ENCODE measurements around the gene C4A. TPM values are rescaled to one million over a fixed set of nuclear protein-coding genes. Genes with fewer than 3 reads are reported as not detected.
A peak's percentile ranks its signal among the peaks of the same experiment; 100 is the strongest.
"Not testable (repeated sequence)": the region's sequence is repeated elsewhere in the genome, so short reads cannot be mapped to it uniquely, and the experiment has no call there.

Gene C4A
- total RNA-seq, 3 donors from 2014 or later, result 7.2 to 275 (median 230) TPM

DNA sequence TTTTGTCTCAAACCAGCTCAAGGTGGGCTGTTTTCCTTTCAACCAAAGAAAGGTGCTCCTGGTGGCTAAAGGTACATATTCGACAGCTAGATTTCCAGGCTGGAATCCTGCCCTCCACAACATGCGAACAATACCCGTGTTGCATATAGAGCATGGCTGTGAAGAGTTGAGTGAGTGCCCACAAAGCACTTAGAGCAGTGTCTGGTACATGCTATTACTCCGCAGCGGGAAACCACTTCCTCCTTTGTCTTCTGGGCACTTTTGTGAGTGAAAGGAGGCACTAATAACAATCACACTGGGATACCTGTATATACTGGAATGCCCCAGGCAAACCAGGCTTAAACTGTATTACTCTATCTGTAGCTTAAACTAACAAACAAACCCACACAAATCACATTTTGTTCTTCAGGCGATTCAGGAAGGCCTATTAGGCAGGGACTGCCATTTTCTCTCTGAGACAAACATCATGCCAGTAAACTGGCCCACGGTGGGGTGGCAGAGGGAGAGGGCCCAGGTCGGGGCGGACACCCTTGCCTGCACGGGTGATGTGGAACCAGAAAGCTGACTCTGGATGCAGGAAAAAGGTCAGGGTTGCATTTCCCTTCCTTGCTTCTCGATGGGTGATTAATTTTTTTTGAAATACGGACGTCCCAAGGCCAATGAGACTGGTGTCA, 23.1 kb downstream of the C4A start:
- H3K36me3 ChIP-seq; H3K9me3 ChIP-seq; H3K4me3 ChIP-seq; intact Hi-C loops (cut with DNase I; ENCODE audit: low total_unique reads); H3K4me1 ChIP-seq; H3K27me3 ChIP-seq: not testable (repeated sequence)
- peak in 1 of 2 donors; percentile 50 for DNase-seq (ENCODE audit: low spot score in 2 of 2)
- peak overlapping the region in 1 of 2 donors; percentile 40 for H3K27ac ChIP-seq

DNA sequence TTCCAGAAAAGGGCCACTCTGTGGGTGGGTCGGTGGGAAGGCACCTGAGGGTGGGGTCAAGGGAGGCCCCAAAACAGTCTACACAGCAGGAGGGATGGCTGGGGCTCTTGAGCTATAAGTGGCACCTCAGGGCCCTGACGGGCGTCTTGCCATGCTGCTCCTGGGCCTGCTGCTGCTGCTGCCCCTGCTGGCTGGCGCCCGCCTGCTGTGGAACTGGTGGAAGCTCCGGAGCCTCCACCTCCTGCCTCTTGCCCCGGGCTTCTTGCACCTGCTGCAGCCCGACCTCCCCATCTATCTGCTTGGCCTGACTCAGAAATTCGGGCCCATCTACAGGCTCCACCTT, 23.7 kb downstream of the C4A start:
- peak in 1 of 2 donors; percentile 17 for DNase-seq (ENCODE audit: low spot score in 2 of 2)
- H3K4me1 ChIP-seq; intact Hi-C loops (cut with DNase I; ENCODE audit: low total_unique reads): not testable (repeated sequence)

DNA sequence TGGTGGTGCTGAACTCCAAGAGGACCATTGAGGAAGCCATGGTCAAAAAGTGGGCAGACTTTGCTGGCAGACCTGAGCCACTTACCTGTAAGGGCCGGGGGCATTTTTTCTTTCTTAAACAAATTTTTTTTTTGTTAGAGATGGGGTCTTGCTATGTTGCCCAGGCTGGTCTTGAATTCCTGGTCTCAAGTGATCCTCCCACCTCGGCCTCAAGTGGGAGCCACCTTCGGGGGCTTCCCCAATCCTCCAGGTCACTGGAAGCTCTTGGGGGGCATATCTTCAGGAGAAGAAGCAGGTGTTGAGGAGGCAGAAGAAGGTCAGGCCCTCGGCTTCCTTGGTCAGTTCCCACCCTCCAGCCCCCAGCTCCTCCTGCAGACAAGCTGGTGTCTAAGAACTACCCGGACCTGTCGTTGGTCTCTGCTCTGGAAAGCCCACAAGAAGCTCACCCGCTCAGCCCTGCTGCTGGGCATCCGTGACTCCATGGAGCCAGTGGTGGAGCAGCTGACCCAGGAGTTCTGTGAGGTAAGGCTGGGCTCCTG, 24.2 kb downstream of the C4A start:
- H3K4me1 ChIP-seq; H3K4me3 ChIP-seq; H3K27me3 ChIP-seq; H3K9me3 ChIP-seq; intact Hi-C loops (cut with DNase I; ENCODE audit: low total_unique reads); H3K27ac ChIP-seq; H3K36me3 ChIP-seq: not testable (repeated sequence)
- peak in 1 of 2 donors; percentile 44 for DNase-seq (ENCODE audit: low spot score in 2 of 2)

More for the DNA sequence above, 23.7 kb downstream of the C4A start:
- H3K27ac ChIP-seq, result peak overlapping the region in 1 of 2 donors; percentile 40
- H3K4me3 ChIP-seq, H3K9me3 ChIP-seq, H3K36me3 ChIP-seq, H3K27me3 ChIP-seq: not testable (repeated sequence)

DNA sequence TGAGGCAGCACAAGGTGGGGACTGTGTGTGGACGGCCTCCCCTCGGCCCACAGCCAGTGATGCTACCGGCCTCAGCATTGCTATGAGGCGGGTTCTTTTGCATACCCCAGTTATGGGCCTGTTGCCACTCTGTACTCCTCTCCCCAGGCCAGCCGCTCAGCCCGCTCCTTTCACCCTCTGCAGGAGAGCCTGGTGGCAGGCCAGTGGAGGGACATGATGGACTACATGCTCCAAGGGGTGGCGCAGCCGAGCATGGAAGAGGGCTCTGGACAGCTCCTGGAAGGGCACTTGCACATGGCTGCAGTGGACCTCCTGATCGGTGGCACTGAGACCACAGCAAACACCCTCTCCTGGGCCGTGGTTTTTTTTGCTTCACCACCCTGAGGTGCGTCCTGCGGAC, 25.2 kb downstream of the C4A start:
- peak in 1 of 2 donors; percentile 22 for DNase-seq (ENCODE audit: low spot score in 2 of 2)
- H3K4me1 ChIP-seq; H3K27ac ChIP-seq; intact Hi-C loops (cut with DNase I; ENCODE audit: low total_unique reads); H3K36me3 ChIP-seq; H3K9me3 ChIP-seq; H3K27me3 ChIP-seq; H3K4me3 ChIP-seq: not testable (repeated sequence)

DNA sequence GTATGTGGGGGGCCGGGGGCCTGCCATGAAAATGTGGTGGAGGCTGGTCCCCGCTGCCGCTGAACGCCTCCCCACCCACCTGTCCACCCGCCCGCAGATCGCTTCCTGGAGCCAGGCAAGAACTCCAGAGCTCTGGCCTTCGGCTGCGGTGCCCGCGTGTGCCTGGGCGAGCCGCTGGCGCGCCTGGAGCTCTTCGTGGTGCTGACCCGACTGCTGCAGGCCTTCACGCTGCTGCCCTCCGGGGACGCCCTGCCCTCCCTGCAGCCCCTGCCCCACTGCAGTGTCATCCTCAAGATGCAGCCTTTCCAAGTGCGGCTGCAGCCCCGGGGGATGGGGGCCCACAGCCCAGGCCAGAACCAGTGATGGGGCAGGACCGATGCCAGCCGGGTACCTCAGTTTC, 26.2 kb downstream of the C4A start:
- H3K36me3 ChIP-seq; H3K27ac ChIP-seq; H3K4me1 ChIP-seq; DNase-seq (ENCODE audit: low spot score in 2 of 2); H3K4me3 ChIP-seq; intact Hi-C loops (cut with DNase I; ENCODE audit: low total_unique reads); H3K9me3 ChIP-seq; H3K27me3 ChIP-seq: not testable (repeated sequence)

DNA sequence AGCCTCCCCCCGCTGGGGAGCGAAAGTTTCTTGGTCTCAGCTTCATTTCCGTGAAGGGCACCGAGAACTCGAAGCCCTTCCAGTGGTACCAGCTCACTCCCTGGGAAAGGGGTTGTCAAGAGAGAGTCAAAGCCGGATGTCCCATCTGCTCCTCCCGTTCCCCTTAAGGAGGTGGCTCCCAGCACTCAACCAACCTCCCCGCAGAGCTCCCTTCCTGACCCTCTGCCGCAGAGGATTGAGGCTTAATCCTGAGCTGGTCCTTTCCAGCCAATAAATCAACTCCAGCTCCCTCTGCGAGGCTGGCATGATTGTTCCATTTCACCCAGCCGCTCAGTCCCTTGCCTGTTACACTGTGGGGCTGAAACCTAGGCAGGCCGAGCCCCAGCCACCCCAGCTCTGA, 26.8 kb downstream of the C4A start:
- not testable (repeated sequence) for H3K4me1 ChIP-seq

DNA sequence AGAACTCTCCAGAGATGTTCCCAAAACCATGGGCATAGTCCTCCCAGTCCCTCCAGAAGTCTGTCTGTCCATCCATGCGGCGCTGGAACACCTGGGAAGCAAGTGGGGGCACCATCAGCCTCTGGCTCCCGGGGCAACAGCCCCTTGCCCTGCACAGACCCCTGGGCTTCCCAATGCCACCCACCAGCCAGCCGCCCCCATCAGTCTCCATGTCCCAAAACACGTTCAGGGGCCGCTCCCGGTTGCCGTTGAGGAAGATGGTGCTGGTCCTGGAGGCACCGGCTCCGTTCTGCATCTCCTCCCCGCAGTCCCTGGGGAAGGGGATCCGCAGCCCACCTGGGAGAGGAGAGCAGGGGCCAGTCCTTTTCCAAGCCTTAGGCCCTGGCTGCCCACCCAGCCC, 27.7 kb downstream of the C4A start:
- H3K36me3 ChIP-seq; H3K27ac ChIP-seq; intact Hi-C loops (cut with DNase I; ENCODE audit: low total_unique reads); H3K4me1 ChIP-seq; H3K27me3 ChIP-seq; H3K4me3 ChIP-seq; H3K9me3 ChIP-seq: not testable (repeated sequence)
- DNase-seq (ENCODE audit: low spot score in 2 of 2), result peak in 1 of 2 donors; percentile 19

More for the DNA sequence above, 26.8 kb downstream of the C4A start:
- H3K27ac ChIP-seq; H3K36me3 ChIP-seq; H3K27me3 ChIP-seq; H3K9me3 ChIP-seq; intact Hi-C loops (cut with DNase I; ENCODE audit: low total_unique reads); DNase-seq (ENCODE audit: low spot score in 2 of 2); H3K4me3 ChIP-seq: not testable (repeated sequence)

DNA sequence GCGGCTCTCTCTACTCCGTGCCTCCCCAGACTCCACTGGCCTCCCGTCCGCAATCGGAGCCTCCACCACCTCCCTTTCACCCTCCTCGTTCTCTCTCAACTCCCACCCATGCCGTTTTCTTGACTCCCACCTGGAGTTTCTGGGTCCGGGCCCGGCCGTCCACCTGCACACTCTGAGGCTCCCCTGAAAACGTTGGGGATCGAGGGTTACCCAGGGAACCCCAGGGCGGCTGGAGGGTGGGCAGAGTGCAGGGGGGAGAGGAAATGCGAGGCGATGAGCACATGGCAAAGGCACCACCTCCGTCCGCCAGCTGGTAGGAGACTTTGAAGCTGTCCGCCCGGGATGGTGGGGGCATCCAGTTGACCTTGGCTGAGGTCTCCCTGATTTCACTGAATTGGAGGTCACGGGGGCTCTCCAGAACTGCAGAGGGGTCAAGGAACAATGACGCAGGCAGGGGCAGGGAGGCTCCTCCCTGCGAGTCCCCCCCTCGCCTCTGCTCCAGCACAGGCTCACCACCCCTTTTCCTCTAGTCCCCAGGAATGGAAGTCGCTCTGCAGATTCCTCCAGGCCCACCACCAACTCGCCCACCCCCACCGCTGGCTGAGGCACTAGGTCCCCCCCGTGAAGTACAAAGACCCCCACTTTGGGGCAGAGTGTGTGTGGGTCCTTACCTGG, 29.1 kb downstream of the C4A start:
- H3K36me3 ChIP-seq; H3K4me3 ChIP-seq; H3K4me1 ChIP-seq; H3K27ac ChIP-seq; H3K9me3 ChIP-seq; intact Hi-C loops (cut with DNase I; ENCODE audit: low total_unique reads); H3K27me3 ChIP-seq: not testable (repeated sequence)
- DNase-seq (ENCODE audit: low spot score in 2 of 2), result peak in 1 of 2 donors; percentile 37

DNA sequence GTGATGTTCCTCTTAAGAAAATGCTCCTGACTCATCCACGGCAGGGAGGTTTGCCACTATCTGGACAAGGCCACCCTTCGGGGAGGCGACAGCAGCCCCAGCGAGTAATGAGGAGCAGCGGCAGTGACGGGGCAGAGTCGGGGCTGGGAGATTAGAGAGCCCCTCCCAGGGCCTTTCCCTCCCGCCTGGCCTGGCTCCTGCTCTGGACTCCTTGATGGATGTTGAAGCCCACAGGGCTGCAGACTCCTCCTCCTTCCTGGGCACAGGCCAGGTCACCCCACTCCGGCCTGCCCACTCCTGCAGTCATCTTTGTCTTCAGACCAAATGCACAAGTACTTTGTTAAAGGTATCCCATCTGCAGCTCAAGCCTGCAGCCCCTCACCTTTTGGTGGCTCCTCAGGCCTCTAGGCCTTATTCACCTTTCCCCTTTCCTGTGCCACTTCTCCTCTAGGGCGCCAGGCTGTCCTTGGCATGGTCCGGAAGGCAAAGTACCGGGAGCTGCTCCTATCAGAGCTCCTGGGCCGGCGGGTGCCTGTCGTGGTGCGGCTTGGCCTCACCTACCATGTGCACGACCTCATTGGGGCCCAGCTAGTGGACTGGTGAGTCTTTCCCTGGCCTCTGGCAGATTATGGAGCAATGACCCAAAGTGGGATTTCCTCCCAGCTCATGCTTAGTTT, 31.2 kb downstream of the C4A start:
- H3K4me1 ChIP-seq; intact Hi-C loops (cut with DNase I; ENCODE audit: low total_unique reads); H3K9me3 ChIP-seq; DNase-seq (ENCODE audit: low spot score in 2 of 2); H3K27me3 ChIP-seq; H3K4me3 ChIP-seq; H3K36me3 ChIP-seq: not testable (repeated sequence)
- peak overlapping the region in 1 of 2 donors; percentile 32 for H3K27ac ChIP-seq

DNA sequence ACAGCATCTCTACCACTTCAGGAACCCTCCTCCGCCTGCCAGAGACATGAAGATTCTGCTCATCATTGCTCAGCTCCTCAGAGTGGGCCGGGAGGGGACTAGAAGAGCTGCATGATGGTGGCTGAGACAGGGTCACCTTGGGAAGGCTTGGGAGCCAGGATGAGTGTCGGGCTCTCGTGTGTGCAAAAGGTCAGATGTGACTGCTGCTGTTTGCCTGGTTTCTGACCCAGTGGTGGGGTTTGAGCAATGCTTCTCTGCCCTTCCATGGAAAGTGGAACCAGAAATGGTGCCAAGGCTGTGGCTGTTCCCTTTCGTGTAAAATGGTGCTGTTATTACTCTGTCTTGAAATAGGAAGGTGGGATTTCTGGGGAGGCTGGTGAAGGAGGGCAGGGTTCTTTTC, 31.9 kb downstream of the C4A start:
- DNase-seq (ENCODE audit: low spot score in 2 of 2); H3K4me1 ChIP-seq; H3K4me3 ChIP-seq; H3K9me3 ChIP-seq; H3K36me3 ChIP-seq; H3K27ac ChIP-seq; intact Hi-C loops (cut with DNase I; ENCODE audit: low total_unique reads); H3K27me3 ChIP-seq: not testable (repeated sequence)

DNA sequence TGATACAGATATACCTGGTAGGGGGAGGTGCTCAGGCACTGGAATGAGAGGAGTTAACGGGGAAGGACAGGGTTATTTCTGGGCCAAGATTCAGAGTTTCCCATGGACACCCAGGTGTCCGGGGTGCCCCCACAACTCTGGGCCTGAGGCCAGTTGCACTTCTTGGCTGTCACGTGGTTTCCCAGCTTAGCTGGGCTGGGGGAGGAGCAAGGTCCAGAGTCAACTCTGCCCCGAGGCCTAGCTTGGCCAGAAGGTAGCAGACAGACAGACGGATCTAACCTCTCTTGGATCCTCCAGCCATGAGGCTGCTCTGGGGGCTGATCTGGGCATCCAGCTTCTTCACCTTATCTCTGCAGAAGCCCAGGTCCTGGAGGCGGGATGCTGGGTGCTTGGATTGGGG, 32.7 kb downstream of the C4A start, which contains the start of gene C4B:
Gene C4B (plus strand): TSS at position 249 of the 400 bp plus-strand sequence. CDS start 51 bp downstream, at position 300.
- DNase-seq (ENCODE audit: low spot score in 2 of 2); H3K9me3 ChIP-seq; intact Hi-C loops (cut with DNase I; ENCODE audit: low total_unique reads): not testable (repeated sequence)

DNA sequence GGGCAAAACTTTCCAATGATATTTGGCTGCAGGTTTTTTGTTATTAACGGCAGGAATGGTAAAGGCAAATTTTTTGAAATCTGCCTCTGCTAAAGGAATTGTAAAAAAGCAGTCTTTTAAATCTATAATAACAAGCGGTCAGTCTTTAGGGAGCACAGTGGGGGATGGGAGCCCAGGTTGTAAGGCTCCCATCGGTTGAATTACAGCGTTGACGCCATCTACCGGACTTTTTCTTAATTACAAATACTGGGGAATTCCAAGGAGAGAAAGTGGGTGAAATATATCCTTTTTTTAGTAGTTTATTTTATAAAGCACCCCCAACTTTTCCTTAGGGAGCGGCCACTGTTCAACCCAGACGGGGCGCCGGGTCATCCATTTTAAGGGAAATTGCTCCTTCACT, 40.2 kb downstream of the C4A start:
- DNase-seq (ENCODE audit: low spot score in 2 of 2); intact Hi-C loops (cut with DNase I; ENCODE audit: low total_unique reads); H3K27me3 ChIP-seq; H3K36me3 ChIP-seq; H3K4me3 ChIP-seq; H3K27ac ChIP-seq; H3K4me1 ChIP-seq; H3K9me3 ChIP-seq: not testable (repeated sequence)

More for the DNA sequence above, 32.7 kb downstream of the C4A start, which contains the start of gene C4B:
- H3K4me1 ChIP-seq, H3K27me3 ChIP-seq, H3K4me3 ChIP-seq, H3K36me3 ChIP-seq, H3K27ac ChIP-seq: not testable (repeated sequence)

DNA sequence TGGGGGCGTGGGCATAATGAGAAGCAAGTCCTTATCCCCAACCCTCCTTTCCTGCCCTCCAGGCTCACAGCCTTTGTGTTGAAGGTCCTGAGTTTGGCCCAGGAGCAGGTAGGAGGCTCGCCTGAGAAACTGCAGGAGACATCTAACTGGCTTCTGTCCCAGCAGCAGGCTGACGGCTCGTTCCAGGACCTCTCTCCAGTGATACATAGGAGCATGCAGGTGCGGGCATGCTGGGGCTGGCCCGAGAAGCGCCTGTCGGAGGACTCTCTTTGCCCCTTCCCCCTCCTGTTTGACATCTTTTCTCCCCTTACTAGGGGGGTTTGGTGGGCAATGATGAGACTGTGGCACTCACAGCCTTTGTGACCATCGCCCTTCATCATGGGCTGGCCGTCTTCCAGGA, 46.8 kb downstream of the C4A start:
- H3K36me3 ChIP-seq; H3K4me1 ChIP-seq; H3K4me3 ChIP-seq; H3K27ac ChIP-seq; DNase-seq (ENCODE audit: low spot score in 2 of 2); H3K9me3 ChIP-seq; intact Hi-C loops (cut with DNase I; ENCODE audit: low total_unique reads); H3K27me3 ChIP-seq: not testable (repeated sequence)
